HepG2 (cell line): ENCODE measurements around the gene LYRM1. TPM values are rescaled to one million over a fixed set of nuclear protein-coding genes. Genes with fewer than 3 reads are reported as not detected.

Source experiments
- CBX5 ChIP-seq: sonication (generic); formaldehyde crosslinking; IDR thresholded peaks from 2 replicates; pipeline ENCODE4 v1.4.0; 2020; ENCODE audit warnings: missing genetic modification reagents, borderline replicate concordance
- ELF1 ChIP-seq: sonication (generic); formaldehyde crosslinking; IDR thresholded peaks from 2 replicates; pipeline ENCODE4 v1.4.0; 2020; ENCODE audit warnings: missing genetic modification reagents
- FOSL2 ChIP-seq: sonication (generic); formaldehyde crosslinking; IDR thresholded peaks from 2 replicates; pipeline ENCODE4 v1.4.0; 2020; ENCODE audit warnings: missing genetic modification reagents
- HDAC1 ChIP-seq: sonication (generic); formaldehyde crosslinking; IDR thresholded peaks from 2 replicates; pipeline ENCODE4 v1.5.1; 2020; ENCODE audit warnings: mild to moderate bottlenecking, missing genetic modification reagents
- HDAC2 ChIP-seq: sonication (generic); formaldehyde crosslinking; IDR thresholded peaks from 2 replicates; pipeline ENCODE4 v1.4.0; 2020; ENCODE audit warnings: missing genetic modification reagents
- HNF4A ChIP-seq: sonication (generic); formaldehyde crosslinking; IDR thresholded peaks from 2 replicates; pipeline ENCODE4 v1.4.0; 2020; ENCODE audit warnings: missing genetic modification reagents
- JUND ChIP-seq: sonication (generic); formaldehyde crosslinking; IDR thresholded peaks from 2 replicates; pipeline ENCODE4 v1.8.0; 2022; ENCODE audit warnings: mild to moderate bottlenecking, missing genetic modification reagents
- KDM2A ChIP-seq: sonication (generic); formaldehyde crosslinking; IDR thresholded peaks from 2 replicates; pipeline ENCODE4 v1.4.0; 2020; ENCODE audit warnings: low read depth, missing genetic modification reagents, borderline replicate concordance
- NR2F6 ChIP-seq, 2 experiments: IDR thresholded peaks; 2 replicates each; pipeline ENCODE4 v1.6.1; 2016; ENCODE audit warnings: antibody characterized with exemption in 1 of 2, mild to moderate bottlenecking in 1 of 2
- PAWR ChIP-seq: sonication (generic); formaldehyde crosslinking; IDR thresholded peaks from 2 replicates; pipeline ENCODE4 v1.4.0; 2020; ENCODE audit warnings: missing genetic modification reagents, mild to moderate bottlenecking, borderline replicate concordance
- PCBP2 ChIP-seq: fragments of 200-400 bp; formaldehyde crosslinking; optimal IDR thresholded peaks from 2 replicates; pipeline ENCODE3; 2018; ENCODE audit warnings: low read length, low read depth; ENCODE audit not compliant: poor library complexity, severe bottlenecking
- RXRA ChIP-seq: sonication (generic); formaldehyde crosslinking; IDR thresholded peaks from 2 replicates; pipeline ENCODE4 v1.5.1; 2020; ENCODE audit warnings: missing genetic modification reagents
- SETDB1 ChIP-seq: sonication (generic); formaldehyde crosslinking; IDR thresholded peaks from 2 replicates; pipeline ENCODE4 v1.5.1; 2020; ENCODE audit warnings: missing genetic modification reagents, mild to moderate bottlenecking, borderline replicate concordance
- TEAD3 ChIP-seq: optimal IDR thresholded peaks from 2 replicates; pipeline ENCODE3; 2016; ENCODE audit warnings: borderline replicate concordance
- ZNF136 ChIP-seq: sonication (generic); formaldehyde crosslinking; IDR thresholded peaks from 2 replicates; pipeline ENCODE4 v1.8.1; 2022; ENCODE audit warnings: low read depth, mild to moderate bottlenecking, moderate library complexity, missing genetic modification reagents
- ZNF3 ChIP-seq: IDR thresholded peaks from 2 replicates; pipeline ENCODE4 v1.7.0; 2017; ENCODE audit warnings: inconsistent platforms
- ZNF446 ChIP-seq: sonication (generic); formaldehyde crosslinking; IDR thresholded peaks from 2 replicates; pipeline ENCODE4 v1.5.0; 2020; ENCODE audit warnings: mild to moderate bottlenecking, missing genetic modification reagents
- ZNF644 ChIP-seq: IDR thresholded peaks from 2 replicates; pipeline ENCODE4 v1.6.1; 2016; ENCODE audit warnings: low read depth
- ZNF792 ChIP-seq: IDR thresholded peaks from 2 replicates; pipeline ENCODE4 v1.6.1; 2016
- polyA plus RNA-seq, 8 experiments: library from polyadenylated mRNA; depleted of rRNA in 3 of 8; stranded (reverse) in 7 of 8; unstranded in 1 of 8; fragments of >200 nt; fragmentation: Illumina TruSeq in 4 of 8; extraction: Trizol in 4 of 8; gene quantifications; 2 replicates each; pipeline versions ENCODE4 v1.2.1 to v1.2.3, GENCODE V29; 2011 to 2016; ENCODE audit warnings: low read depth in 4 of 8, missing spikeins in 1 of 8, mixed read lengths in 1 of 8; ENCODE audit not compliant: insufficient read depth in 1 of 8
- total RNA-seq, 5 experiments: library from RNA; depleted of rRNA; stranded (reverse); fragments of >200 nt; fragmentation: Illumina TruSeq; extraction: Trizol; gene quantifications; 2 replicates each; pipeline ENCODE4 v1.2.3, GENCODE V29; 2016; ENCODE audit warnings: low read depth in 1 of 5
- TF ChIP-seq, protein P1 (sequence below): sonication (generic); formaldehyde crosslinking; IDR thresholded peaks from 2 replicates; pipeline ENCODE4 v1.5.0; 2020; ENCODE audit warnings: mild to moderate bottlenecking, missing genetic modification reagents, moderate library complexity
- TF ChIP-seq, protein P2 (sequence below): sonication (generic); formaldehyde crosslinking; IDR thresholded peaks from 2 replicates; pipeline ENCODE4 v1.4.0; 2020; ENCODE audit warnings: missing genetic modification reagents
- TF ChIP-seq, protein P3 (sequence below): IDR thresholded peaks from 2 replicates; pipeline ENCODE4 v1.6.1; 2016; ENCODE audit warnings: low read depth, borderline replicate concordance
- TF ChIP-seq, protein P4 (sequence below): sonication (generic); formaldehyde crosslinking; IDR thresholded peaks from 2 replicates; pipeline ENCODE4 v1.4.0; 2020; ENCODE audit warnings: missing genetic modification reagents, low read depth, mild to moderate bottlenecking, borderline replicate concordance
- TF ChIP-seq, protein P5 (sequence below): sonication (generic); formaldehyde crosslinking; IDR thresholded peaks from 2 replicates; pipeline ENCODE4 v1.5.0; 2020; ENCODE audit warnings: mild to moderate bottlenecking, missing genetic modification reagents

LYRM1 gene
- total and polyA plus RNA-seq, 2 of the 13 experiments (the other 11 are each of a cell fraction or from before 2014, with no cell fraction given), result 59.2 to 82.6 TPM

DNA sequence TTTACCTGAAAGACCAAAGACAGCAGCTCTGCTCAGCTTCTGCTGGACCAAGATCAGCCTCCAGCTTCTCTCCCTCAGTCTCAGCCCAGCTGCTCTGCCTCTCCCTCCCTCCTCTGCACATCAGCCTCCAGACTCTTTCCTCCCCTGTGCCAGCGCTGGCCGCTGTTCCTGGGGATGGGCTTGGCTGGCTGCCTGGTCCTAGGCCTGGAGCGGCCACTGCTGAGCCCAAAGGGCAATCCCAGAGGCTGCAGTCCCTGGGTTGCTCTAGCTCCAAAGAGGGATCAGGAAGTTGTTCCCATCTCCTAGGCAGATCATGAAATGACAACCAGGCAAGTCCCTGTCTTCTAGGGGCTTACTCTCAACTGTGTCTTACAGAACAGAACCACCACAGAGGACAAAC lies 31.7 kb upstream of the LYRM1 start (continued):
- TF ChIP-seq, protein P1, sequence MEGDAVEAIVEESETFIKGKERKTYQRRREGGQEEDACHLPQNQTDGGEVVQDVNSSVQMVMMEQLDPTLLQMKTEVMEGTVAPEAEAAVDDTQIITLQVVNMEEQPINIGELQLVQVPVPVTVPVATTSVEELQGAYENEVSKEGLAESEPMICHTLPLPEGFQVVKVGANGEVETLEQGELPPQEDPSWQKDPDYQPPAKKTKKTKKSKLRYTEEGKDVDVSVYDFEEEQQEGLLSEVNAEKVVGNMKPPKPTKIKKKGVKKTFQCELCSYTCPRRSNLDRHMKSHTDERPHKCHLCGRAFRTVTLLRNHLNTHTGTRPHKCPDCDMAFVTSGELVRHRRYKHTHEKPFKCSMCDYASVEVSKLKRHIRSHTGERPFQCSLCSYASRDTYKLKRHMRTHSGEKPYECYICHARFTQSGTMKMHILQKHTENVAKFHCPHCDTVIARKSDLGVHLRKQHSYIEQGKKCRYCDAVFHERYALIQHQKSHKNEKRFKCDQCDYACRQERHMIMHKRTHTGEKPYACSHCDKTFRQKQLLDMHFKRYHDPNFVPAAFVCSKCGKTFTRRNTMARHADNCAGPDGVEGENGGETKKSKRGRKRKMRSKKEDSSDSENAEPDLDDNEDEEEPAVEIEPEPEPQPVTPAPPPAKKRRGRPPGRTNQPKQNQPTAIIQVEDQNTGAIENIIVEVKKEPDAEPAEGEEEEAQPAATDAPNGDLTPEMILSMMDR (CRISPR knock-in tag), result peak; percentile 46
- TF ChIP-seq HNF4A (CRISPR knock-in tag), result peak; percentile 87
- no peak for TF ChIP-seq NR2F6 (IDR thresholded peaks at IDR 0.05)
- peak; percentile 22; the same call in 1 of the 2 replicates for TF ChIP-seq NR2F6 (CRISPR knock-in tag; IDR thresholded peaks at IDR 0.05)
- TF ChIP-seq, protein P2, sequence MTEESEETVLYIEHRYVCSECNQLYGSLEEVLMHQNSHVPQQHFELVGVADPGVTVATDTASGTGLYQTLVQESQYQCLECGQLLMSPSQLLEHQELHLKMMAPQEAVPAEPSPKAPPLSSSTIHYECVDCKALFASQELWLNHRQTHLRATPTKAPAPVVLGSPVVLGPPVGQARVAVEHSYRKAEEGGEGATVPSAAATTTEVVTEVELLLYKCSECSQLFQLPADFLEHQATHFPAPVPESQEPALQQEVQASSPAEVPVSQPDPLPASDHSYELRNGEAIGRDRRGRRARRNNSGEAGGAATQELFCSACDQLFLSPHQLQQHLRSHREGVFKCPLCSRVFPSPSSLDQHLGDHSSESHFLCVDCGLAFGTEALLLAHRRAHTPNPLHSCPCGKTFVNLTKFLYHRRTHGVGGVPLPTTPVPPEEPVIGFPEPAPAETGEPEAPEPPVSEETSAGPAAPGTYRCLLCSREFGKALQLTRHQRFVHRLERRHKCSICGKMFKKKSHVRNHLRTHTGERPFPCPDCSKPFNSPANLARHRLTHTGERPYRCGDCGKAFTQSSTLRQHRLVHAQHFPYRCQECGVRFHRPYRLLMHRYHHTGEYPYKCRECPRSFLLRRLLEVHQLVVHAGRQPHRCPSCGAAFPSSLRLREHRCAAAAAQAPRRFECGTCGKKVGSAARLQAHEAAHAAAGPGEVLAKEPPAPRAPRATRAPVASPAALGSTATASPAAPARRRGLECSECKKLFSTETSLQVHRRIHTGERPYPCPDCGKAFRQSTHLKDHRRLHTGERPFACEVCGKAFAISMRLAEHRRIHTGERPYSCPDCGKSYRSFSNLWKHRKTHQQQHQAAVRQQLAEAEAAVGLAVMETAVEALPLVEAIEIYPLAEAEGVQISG (CRISPR knock-in tag), result peak; percentile 77
- peak; percentile 44; the same call in 1 of the 2 replicates for TF ChIP-seq RXRA
- TF ChIP-seq, protein P3, sequence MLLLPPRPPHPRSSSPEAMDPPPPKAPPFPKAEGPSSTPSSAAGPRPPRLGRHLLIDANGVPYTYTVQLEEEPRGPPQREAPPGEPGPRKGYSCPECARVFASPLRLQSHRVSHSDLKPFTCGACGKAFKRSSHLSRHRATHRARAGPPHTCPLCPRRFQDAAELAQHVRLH (CRISPR knock-in tag), result peak; percentile 53; the same call in 1 of the 2 replicates
- TF ChIP-seq TEAD3, result peak; percentile 34
- peak; percentile 53; the same call in 1 of the 2 replicates for TF ChIP-seq ELF1 (CRISPR knock-in tag)
- TF ChIP-seq ZNF446 (CRISPR knock-in tag), result no peak
- TF ChIP-seq JUND, result peak; percentile 38; the same call in 1 of the 2 replicates
- no peak for TF ChIP-seq ZNF3 (CRISPR knock-in tag)
- TF ChIP-seq FOSL2, result peak; percentile 7; the same call in 1 of the 2 replicates
- peak; percentile 49; the same call in 1 of the 2 replicates for TF ChIP-seq HDAC2 (CRISPR knock-in tag)
- no peak for TF ChIP-seq PAWR (CRISPR knock-in tag)
- TF ChIP-seq CBX5, result peak; percentile 67; the same call in 1 of the 2 replicates
- peak; percentile 92 for TF ChIP-seq ZNF644
- no peak for TF ChIP-seq PCBP2
- TF ChIP-seq, protein P4, sequence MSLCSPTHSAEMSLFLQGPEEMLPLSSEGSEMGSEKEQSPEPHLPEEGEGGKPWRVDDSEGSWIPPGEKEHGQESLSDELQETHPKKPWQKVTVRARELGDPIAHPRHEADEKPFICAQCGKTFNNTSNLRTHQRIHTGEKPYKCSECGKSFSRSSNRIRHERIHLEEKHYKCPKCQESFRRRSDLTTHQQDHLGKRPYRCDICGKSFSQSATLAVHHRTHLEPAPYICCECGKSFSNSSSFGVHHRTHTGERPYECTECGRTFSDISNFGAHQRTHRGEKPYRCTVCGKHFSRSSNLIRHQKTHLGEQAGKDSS (CRISPR knock-in tag), result 0 out of 2 replicates have a peak, but pooled peaks have one; percentile 59
- TF ChIP-seq HDAC1 (CRISPR knock-in tag), result peak; percentile 44; the same call in 1 of the 2 replicates
- TF ChIP-seq ZNF792 (CRISPR knock-in tag), result peak; percentile 72; the same call in 1 of the 2 replicates
- TF ChIP-seq, protein P5, sequence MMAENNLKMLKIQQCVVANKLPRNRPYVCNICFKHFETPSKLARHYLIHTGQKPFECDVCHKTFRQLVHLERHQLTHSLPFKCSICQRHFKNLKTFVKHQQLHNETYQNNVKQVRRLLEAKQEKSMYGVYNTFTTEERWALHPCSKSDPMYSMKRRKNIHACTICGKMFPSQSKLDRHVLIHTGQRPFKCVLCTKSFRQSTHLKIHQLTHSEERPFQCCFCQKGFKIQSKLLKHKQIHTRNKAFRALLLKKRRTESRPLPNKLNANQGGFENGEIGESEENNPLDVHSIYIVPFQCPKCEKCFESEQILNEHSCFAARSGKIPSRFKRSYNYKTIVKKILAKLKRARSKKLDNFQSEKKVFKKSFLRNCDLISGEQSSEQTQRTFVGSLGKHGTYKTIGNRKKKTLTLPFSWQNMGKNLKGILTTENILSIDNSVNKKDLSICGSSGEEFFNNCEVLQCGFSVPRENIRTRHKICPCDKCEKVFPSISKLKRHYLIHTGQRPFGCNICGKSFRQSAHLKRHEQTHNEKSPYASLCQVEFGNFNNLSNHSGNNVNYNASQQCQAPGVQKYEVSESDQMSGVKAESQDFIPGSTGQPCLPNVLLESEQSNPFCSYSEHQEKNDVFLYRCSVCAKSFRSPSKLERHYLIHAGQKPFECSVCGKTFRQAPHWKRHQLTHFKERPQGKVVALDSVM (CRISPR knock-in tag), result 0 out of 2 replicates have a peak, but pooled peaks have one; percentile 55
- no peak for TF ChIP-seq SETDB1
- peak; percentile 65; the same call in 1 of the 2 replicates for TF ChIP-seq ZNF136
- TF ChIP-seq KDM2A, result peak; percentile 49; the same call in 1 of the 2 replicates
